Esophagus squamous epithelium (tissue), 5 donors: Measurements from ENCODE around the gene BNC1. TPM values are rescaled to one million over a fixed set of nuclear protein-coding genes. Genes with fewer than 3 reads are reported as not detected.

Experiments
- DNase-seq: peaks from one replicate; lab custom pipeline; 2025; lab: John Stamatoyannopoulos, UW
- H3K27ac ChIP-seq, 4 donors: fragments of 200-600 bp; sonication (generic); one replicate each; pipeline ENCODE4 v1.5.1; 2016 to 2019; ENCODE audit warnings: mild to moderate bottlenecking in 1 of 4
- H3K27me3 ChIP-seq, 4 donors: fragments of 200-600 bp; sonication (generic); 1 replicate in 3 of 4; 2 replicates in 1 of 4; pipeline versions ENCODE4 v1.5.1 to v1.6.0; 2017 to 2021; ENCODE audit warnings: antibody characterized with exemption in 1 of 4
- H3K36me3 ChIP-seq, 3 donors: fragments of 200-600 bp; sonication (generic); one replicate each; pipeline ENCODE4 v1.5.1; 2016 to 2019
- H3K4me1 ChIP-seq, 3 donors: fragments of 200-600 bp; sonication (generic); one replicate each; pipeline ENCODE4 v1.5.1; 2017 to 2019
- H3K4me3 ChIP-seq, 4 donors: fragments of 200-600 bp; sonication (generic); 1 replicate in 3 of 4; 2 replicates in 1 of 4; pipeline ENCODE4 v1.5.1; 2016 to 2019; ENCODE audit warnings: mild to moderate bottlenecking in 2 of 4, moderate library complexity in 1 of 4
- H3K9me3 ChIP-seq, 3 donors: fragments of 200-600 bp; sonication (generic); one replicate each; pipeline ENCODE4 v1.5.1; 2016 to 2019
- POLR2A ChIP-seq, 4 donors: fragments of 450-650 bp; IDR thresholded peaks; one replicate each; pipeline ENCODE4 v1.6.1; 2017; ENCODE audit warnings: antibody characterized with exemption in 4 of 4, mild to moderate bottlenecking in 4 of 4, moderate library complexity in 3 of 4
- WGBS, 2 donors: methylation state at CpG; one replicate each; pipeline ENCODE4 v1.1.5; 2018; 5-methylcytosine and 5-hydroxymethylcytosine counted together
- intact Hi-C: fragments of 100-400 bp; cut with DNase I; formaldehyde crosslinking; loops from one replicate; pipeline ENCODE4 v1.15.0; 2022
- total RNA-seq, 4 donors: library from RNA; depleted of rRNA; stranded (reverse); fragments of >200 nt; gene quantifications; one replicate each; pipeline ENCODE4 v1.1.0, GENCODE V29; 2016
- TF ChIP-seq, protein P1 (sequence below), 6 experiments: fragments of 450-650 bp in 4 of 6; fragments of 200-600 bp in 2 of 6; sonication (generic) in 2 of 6; IDR thresholded peaks; one replicate each; pipeline ENCODE4 v1.5.1; 2016 to 2019; ENCODE audit warnings: antibody characterized with exemption in 6 of 6, mild to moderate bottlenecking in 4 of 6, moderate library complexity in 4 of 6
- donor health status: DM: yes; HTN: yes; CAD: no.

Gene BNC1
- total RNA-seq, 4 donors from 2014 or later, result 21.2 to 38.3 (median 26.7) TPM

- Histone ChIP-seq H3K9me3 (no peaks in the 10 kb centered on the region), H3K27me3 (peaks cover 0 to 43% (median 0%) of the 10 kb centered on the region in 4 donors), H3K4me3 (no peak overlapping the region), H3K4me1 (peaks cover 9 to 79% (median 13%) of the 10 kb centered on the region in 3 donors), H3K27ac (peak overlapping the region; percentile 71 to 84 (median 82)), H3K36me3 (no peaks in the 10 kb centered on the region)
- intact Hi-C loops, result no loop called here
- WGBS, 2 donors, result 37 to 47% methylated on average over 2 to 3 of the region's 7 CpGs
- DNase-seq, result no peak
- no peak for TF ChIP-seq POLR2A (IDR thresholded peaks at IDR 0.05)
- TF ChIP-seq, protein P1, sequence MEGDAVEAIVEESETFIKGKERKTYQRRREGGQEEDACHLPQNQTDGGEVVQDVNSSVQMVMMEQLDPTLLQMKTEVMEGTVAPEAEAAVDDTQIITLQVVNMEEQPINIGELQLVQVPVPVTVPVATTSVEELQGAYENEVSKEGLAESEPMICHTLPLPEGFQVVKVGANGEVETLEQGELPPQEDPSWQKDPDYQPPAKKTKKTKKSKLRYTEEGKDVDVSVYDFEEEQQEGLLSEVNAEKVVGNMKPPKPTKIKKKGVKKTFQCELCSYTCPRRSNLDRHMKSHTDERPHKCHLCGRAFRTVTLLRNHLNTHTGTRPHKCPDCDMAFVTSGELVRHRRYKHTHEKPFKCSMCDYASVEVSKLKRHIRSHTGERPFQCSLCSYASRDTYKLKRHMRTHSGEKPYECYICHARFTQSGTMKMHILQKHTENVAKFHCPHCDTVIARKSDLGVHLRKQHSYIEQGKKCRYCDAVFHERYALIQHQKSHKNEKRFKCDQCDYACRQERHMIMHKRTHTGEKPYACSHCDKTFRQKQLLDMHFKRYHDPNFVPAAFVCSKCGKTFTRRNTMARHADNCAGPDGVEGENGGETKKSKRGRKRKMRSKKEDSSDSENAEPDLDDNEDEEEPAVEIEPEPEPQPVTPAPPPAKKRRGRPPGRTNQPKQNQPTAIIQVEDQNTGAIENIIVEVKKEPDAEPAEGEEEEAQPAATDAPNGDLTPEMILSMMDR (IDR thresholded peaks at IDR 0.05), result peak in 2 of 6 experiments; percentile 9 to 17
Measured at GRCh38 chr15:83288381-83288801, 3.9 kb upstream of the BNC1 start.

DNA sequence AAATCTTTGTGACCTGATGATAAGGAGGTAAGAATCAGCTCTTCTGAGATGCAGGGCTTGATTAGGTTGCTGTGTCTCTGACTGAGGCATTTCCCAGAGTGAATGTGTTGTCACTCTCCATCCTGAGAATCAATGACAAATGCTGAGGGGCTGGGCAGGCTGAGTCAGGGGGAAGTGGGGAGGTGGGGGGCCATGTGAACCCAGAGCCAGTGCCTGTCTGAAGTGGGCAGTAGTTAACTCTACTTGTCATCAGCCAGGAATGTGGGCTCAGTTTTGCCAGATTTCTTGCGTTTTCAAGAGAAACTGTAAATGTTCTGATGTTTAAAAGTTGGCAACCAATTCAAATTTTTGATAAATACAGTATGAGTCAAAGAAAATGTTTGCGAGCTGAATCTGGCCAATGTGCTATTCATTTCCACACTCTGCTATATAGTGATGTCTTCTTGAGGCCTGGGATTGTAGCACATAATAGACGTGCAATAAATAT lies 3.1 kb upstream of the BNC1 start:
- Histone ChIP-seq H3K27ac (peak overlapping the region in 3 of 4 donors; percentile 81 to 84 (median 83)), H3K4me1 (peaks cover 13 to 79% (median 17%) of the 10 kb centered on the region in 3 donors), H3K9me3 (no peaks in the 10 kb centered on the region), H3K36me3 (no peaks in the 10 kb centered on the region), H3K4me3 (no peak overlapping the region), H3K27me3 (peaks cover 0 to 51% (median 0%) of the 10 kb centered on the region in 4 donors)
- DNase-seq, result no peak
- TF ChIP-seq, protein P1 (IDR thresholded peaks at IDR 0.05), result no peak
- TF ChIP-seq POLR2A (IDR thresholded peaks at IDR 0.05), result no peak
- intact Hi-C loops, result no loop called here
- 40 to 48% methylated on average over 3 of the region's 3 CpGs for WGBS, 2 donors

DNA sequence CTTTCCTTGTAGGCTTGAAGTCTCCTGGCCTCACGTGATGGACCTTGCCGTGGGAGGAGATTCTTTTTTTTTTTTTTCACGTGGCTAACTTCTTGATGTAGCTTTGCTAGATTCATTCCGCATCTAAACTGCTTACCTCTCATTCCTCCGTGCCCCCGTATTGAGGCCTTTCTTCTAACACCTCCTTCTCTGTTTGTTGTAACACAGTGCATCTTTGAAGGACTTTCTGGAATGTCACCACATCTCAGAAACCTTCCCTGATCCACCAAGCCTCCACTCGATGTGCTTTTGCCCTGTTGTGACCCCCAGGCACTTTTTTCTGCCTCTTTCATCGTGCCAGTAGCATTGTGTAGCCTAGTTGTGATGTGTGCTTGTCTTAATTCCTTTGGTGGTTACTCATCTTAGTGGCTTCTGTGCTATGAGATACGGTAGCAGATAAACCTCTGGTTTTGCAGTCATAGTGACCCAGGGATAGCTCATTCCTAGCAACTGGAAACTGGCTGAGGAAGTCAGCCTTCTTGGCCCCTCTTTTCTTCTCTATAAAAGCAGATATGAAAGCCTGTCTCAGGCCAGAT lies 1.6 kb upstream of the BNC1 start:
- Histone ChIP-seq H3K4me3 (no peak overlapping the region), H3K36me3 (no peaks in the 10 kb centered on the region), H3K9me3 (no peaks in the 10 kb centered on the region), H3K27me3 (peaks cover 0 to 63% (median 0%) of the 10 kb centered on the region in 4 donors), H3K27ac (peak overlapping the region in 3 of 4 donors; percentile 68 to 91 (median 88)), H3K4me1 (peaks cover 9 to 78% (median 17%) of the 10 kb centered on the region in 3 donors)
- intact Hi-C loops, result no loop called here
- DNase-seq, result no peak
- WGBS, 2 donors, result 36 to 44% methylated on average over 9 of the region's 9 CpGs
- TF ChIP-seq POLR2A (IDR thresholded peaks at IDR 0.05), result no peak
- TF ChIP-seq, protein P1 (IDR thresholded peaks at IDR 0.05), result no peak

DNA sequence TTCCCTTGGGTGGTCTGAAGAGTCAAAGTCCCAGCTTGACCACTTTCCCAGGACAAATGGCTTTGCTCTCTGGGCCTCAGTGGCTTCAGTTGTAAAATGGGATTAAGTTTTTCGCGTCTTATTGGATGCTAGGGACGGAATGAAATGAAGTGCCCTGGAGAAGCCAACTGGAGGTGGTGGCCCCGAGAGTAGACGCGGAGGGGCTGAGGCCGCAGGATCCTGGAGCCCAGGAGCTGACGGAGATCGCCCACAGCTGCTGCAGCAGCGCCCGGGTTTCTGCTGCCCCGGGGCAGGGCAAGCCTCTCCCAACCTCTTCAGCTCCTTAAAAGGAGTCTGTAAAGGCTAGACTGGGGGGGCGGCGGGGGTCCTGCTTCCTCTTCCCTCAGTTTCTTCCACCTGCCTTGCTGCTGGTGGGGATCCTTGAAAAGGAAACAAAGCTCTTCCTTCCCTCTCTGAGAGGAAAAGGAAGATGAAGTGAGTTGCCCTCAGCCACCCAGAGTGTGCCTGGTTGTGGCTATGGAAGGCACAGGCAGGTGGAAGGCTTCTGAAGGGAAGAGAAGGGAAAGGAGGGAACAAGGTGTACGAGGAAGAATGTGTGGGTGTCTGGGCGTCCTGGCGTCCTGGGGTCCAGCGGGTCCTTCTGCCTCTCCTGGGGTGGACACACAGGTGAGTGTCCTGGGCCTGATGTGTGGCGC lies 967 bp upstream of the BNC1 start:
- Histone ChIP-seq H3K27ac (peak overlapping the region; percentile 53 to 91 (median 78)), H3K36me3 (no peaks in the 10 kb centered on the region), H3K4me1 (peaks cover 9 to 80% (median 17%) of the 10 kb centered on the region in 3 donors), H3K9me3 (no peaks in the 10 kb centered on the region), H3K4me3 (peak overlapping the region; percentile 67 to 80 (median 72)), H3K27me3 (peaks cover 0 to 68% (median 0%) of the 10 kb centered on the region in 4 donors)
- no peak for TF ChIP-seq POLR2A (IDR thresholded peaks at IDR 0.05)
- TF ChIP-seq, protein P1 (IDR thresholded peaks at IDR 0.05), result no peak
- 35 to 50% methylated on average over 15 to 16 of the region's 19 CpGs for WGBS, 2 donors
- intact Hi-C loops, result no loop called here
- DNase-seq, result no peak
